WTC11 (cell line): ENCODE results near the gene FSD1. TPM values are rescaled to one million over a fixed set of nuclear protein-coding genes. Genes with fewer than 3 reads are reported as not detected.

ENCODE experiments used
- ATAC-seq: fragments of 200-7000 bp; cut with Tn5 transposase; 2 replicates; pipeline ENCODE4 v1.10.0; 2021; ENCODE audit warnings: mild to moderate bottlenecking, moderate library complexity
- CTCF ChIA-PET: fragments of 300-600 bp; sonication (Branson Sonifier 250); formaldehyde crosslinking; loops from one replicate; lab custom pipeline; 2021; ENCODE audit warnings: antibody characterized with exemption; lab: Charles Lee
- POLR2A ChIA-PET: fragments of 350-600 bp; sonication (Branson Sonifier 250); formaldehyde crosslinking; loops from one replicate; lab custom pipeline; 2021; ENCODE audit warnings: antibody characterized with exemption; lab: Charles Lee
- DNase-seq: peaks from one replicate; pipeline ENCODE4 v3.0.0; 2021; ENCODE audit warnings: low spot score
- H3K27ac Mint-ChIP-seq: 2 replicates; pipeline ENCODE4 v1.8.0; 2021; ENCODE audit warnings: mixed read lengths
- H3K27me3 Mint-ChIP-seq: 2 replicates; pipeline ENCODE4 v1.8.0; 2021; ENCODE audit warnings: low read depth, mild to moderate bottlenecking, moderate library complexity, mixed read lengths
- H3K36me3 Mint-ChIP-seq: 2 replicates; pipeline ENCODE4 v1.8.0; 2021; ENCODE audit warnings: mixed read lengths
- H3K4me1 Mint-ChIP-seq: 2 replicates; pipeline ENCODE4 v1.8.0; 2022; ENCODE audit warnings: mixed read lengths
- H3K4me3 Mint-ChIP-seq: 2 replicates; pipeline ENCODE4 v1.8.0; 2021; ENCODE audit warnings: mild to moderate bottlenecking, moderate library complexity, mixed read lengths
- H3K9me3 Mint-ChIP-seq: 2 replicates; pipeline ENCODE4 v1.8.0; 2021; ENCODE audit warnings: mixed read lengths
- ARID4B ChIP-seq: sonication (generic); formaldehyde crosslinking; IDR thresholded peaks from 2 replicates; pipeline ENCODE4 v1.8.0; 2023; ENCODE audit warnings: missing genetic modification reagents, mild to moderate bottlenecking, borderline replicate concordance
- ELF4 ChIP-seq: sonication (generic); formaldehyde crosslinking; IDR thresholded peaks from 2 replicates; pipeline ENCODE4 v1.8.1; 2022; ENCODE audit warnings: low read depth, mild to moderate bottlenecking, moderate library complexity, missing genetic modification reagents
- EMX1 ChIP-seq: fragments of 250-450 bp; sonication (Bioruptor Pico); IDR thresholded peaks from 2 replicates; pipeline ENCODE4 v1.8.0; 2021; ENCODE audit warnings: mild to moderate bottlenecking
- ERG ChIP-seq: fragments of 250-450 bp; sonication (Bioruptor Pico); IDR thresholded peaks from 2 replicates; pipeline ENCODE4 v1.8.0; 2021; ENCODE audit warnings: mild to moderate bottlenecking
- ESRRA ChIP-seq: sonication (generic); formaldehyde crosslinking; IDR thresholded peaks from 2 replicates; pipeline ENCODE4 v1.8.1; 2022; ENCODE audit warnings: mild to moderate bottlenecking, missing genetic modification reagents, borderline replicate concordance
- FOXJ3 ChIP-seq: sonication (generic); formaldehyde crosslinking; IDR thresholded peaks from 2 replicates; pipeline ENCODE4 v1.9.0; 2021; ENCODE audit warnings: missing genetic modification reagents, mild to moderate bottlenecking, borderline replicate concordance
- FOXP1 ChIP-seq: sonication (generic); formaldehyde crosslinking; IDR thresholded peaks from 2 replicates; pipeline ENCODE4 v1.8.0; 2022; ENCODE audit warnings: missing genetic modification reagents, mild to moderate bottlenecking, moderate library complexity, borderline replicate concordance
- HMGA2 ChIP-seq: fragments of 250-450 bp; sonication (Bioruptor Pico); IDR thresholded peaks from 2 replicates; pipeline ENCODE4 v1.4.0; 2021; ENCODE audit warnings: mild to moderate bottlenecking, moderate library complexity
- HMGXB4 ChIP-seq: sonication (generic); formaldehyde crosslinking; IDR thresholded peaks from 2 replicates; pipeline ENCODE4 v1.8.1; 2023; ENCODE audit warnings: mild to moderate bottlenecking, moderate library complexity, missing genetic modification reagents
- IRF2 ChIP-seq: sonication (generic); formaldehyde crosslinking; IDR thresholded peaks from 2 replicates; pipeline ENCODE4 v1.8.0; 2022; ENCODE audit warnings: low read depth, missing genetic modification reagents, borderline replicate concordance
- PREB ChIP-seq: sonication (generic); formaldehyde crosslinking; IDR thresholded peaks from 2 replicates; pipeline ENCODE4 v1.8.1; 2022; ENCODE audit warnings: mild to moderate bottlenecking, missing genetic modification reagents, moderate library complexity, borderline replicate concordance
- PRRX2 ChIP-seq: fragments of 250-450 bp; sonication (Bioruptor Pico); IDR thresholded peaks from 2 replicates; pipeline ENCODE4 v1.8.0; 2021; ENCODE audit warnings: mild to moderate bottlenecking
- RELA ChIP-seq: sonication (generic); formaldehyde crosslinking; IDR thresholded peaks from 2 replicates; pipeline ENCODE4 v1.8.1; 2022; ENCODE audit warnings: missing genetic modification reagents, mild to moderate bottlenecking, borderline replicate concordance
- SMAD4 ChIP-seq: sonication (generic); formaldehyde crosslinking; IDR thresholded peaks from 2 replicates; pipeline ENCODE4 v1.8.0; 2022; ENCODE audit warnings: mild to moderate bottlenecking, missing genetic modification reagents
- TP53 ChIP-seq: sonication (generic); formaldehyde crosslinking; IDR thresholded peaks from 2 replicates; pipeline ENCODE4 v1.8.1; 2023; ENCODE audit warnings: mild to moderate bottlenecking, missing genetic modification reagents
- ZNF232 ChIP-seq: sonication (generic); formaldehyde crosslinking; IDR thresholded peaks from 2 replicates; pipeline ENCODE4 v1.8.0; 2022; ENCODE audit warnings: mild to moderate bottlenecking, missing genetic modification reagents
- ZNF532 ChIP-seq: fragments of 250-450 bp; sonication (Bioruptor Pico); IDR thresholded peaks from 2 replicates; pipeline ENCODE4 v1.9.0; 2021; ENCODE audit warnings: mild to moderate bottlenecking, borderline replicate concordance
- total RNA-seq: library from RNA; stranded (reverse); gene quantifications from 3 replicates; pipeline ENCODE4 v1.2.3, GENCODE V29; 2021

FSD1 gene
- total RNA-seq, 1 experiment from 2014 or later, result 61.3 TPM

GRCh38 chr19:4319067-4319718, 14.8 kb downstream of the FSD1 start:
- DNase-seq, result no peak
- Mint-ChIP-seq H3K4me1 (no peaks in the 10 kb centered on the region), H3K36me3 (peaks cover 51% of the 10 kb centered on the region), H3K27ac (no peak overlapping the region), H3K27me3 (no peaks in the 10 kb centered on the region; the same call in 1 of the 2 replicates), H3K4me3 (no peak overlapping the region), H3K9me3 (peaks cover 32% of the 10 kb centered on the region)
- no peak for TF ChIP-seq RELA (CRISPR knock-in tag)
- TF ChIP-seq SMAD4, result no peak
- TF ChIP-seq ERG (CRISPR knock-in tag), result no peak
- no peak for TF ChIP-seq ESRRA (CRISPR knock-in tag)
- TF ChIP-seq ZNF532 (CRISPR knock-in tag), result no peak
- ATAC-seq, result no peak
- ChIA-PET CTCF (interaction anchor here (0.9 to 5.8 kb wide), 3 partner anchors 23 to 52 kb away, joined by 3 to 35 read pairs (median 7); no protein-coding TSS in a partner anchor), POLR2A (interaction anchor here (0.7 kb wide), 1 partner anchor 330 kb away, joined by 4 read pairs; no protein-coding TSS in a partner anchor)

- no peaks in the 10 kb centered on the region for H3K4me1 Mint-ChIP-seq
- DNase-seq (no peak), ATAC-seq (no peak)
- peaks cover 50% of the 10 kb centered on the region for H3K36me3 Mint-ChIP-seq
- H3K9me3 Mint-ChIP-seq, result peaks cover 32% of the 10 kb centered on the region
- ChIA-PET CTCF (interaction anchor here (0.9 to 5.8 kb wide), 3 partner anchors 22 to 53 kb away, joined by 3 to 35 read pairs (median 7); no protein-coding TSS in a partner anchor), POLR2A (interaction anchor here (0.7 to 0.8 kb wide), 2 partner anchors 10 to 53 kb away, joined by 3 read pairs; no protein-coding TSS in a partner anchor)
- no peaks in the 10 kb centered on the region; the same call in none of the 2 replicates for H3K27me3 Mint-ChIP-seq
- H3K27ac Mint-ChIP-seq, result no peak overlapping the region
- H3K4me3 Mint-ChIP-seq, result no peak overlapping the region
- TF ChIP-seq TP53 (no peak), HMGA2 (CRISPR knock-in tag) (no peak), ELF4 (CRISPR knock-in tag) (no peak), FOXP1 (CRISPR knock-in tag) (no peak), PRRX2 (no peak), IRF2 (CRISPR knock-in tag) (no peak), ARID4B (CRISPR knock-in tag) (no peak), FOXJ3 (CRISPR knock-in tag) (no peak), HMGXB4 (CRISPR knock-in tag) (no peak), EMX1 (CRISPR knock-in tag) (no peak), PREB (CRISPR knock-in tag) (no peak), ZNF232 (CRISPR knock-in tag) (no peak)
Measured at GRCh38 chr19:4320419-4320818, 16.0 kb downstream of the FSD1 start.
